GM10266 (cell line): Measurements from ENCODE around the gene HACD3.

Experiments used
- DNase-seq: peaks from one replicate; pipeline ENCODE4 v3.0.0; 2012; ENCODE audit errors: extremely low spot score
- TF ChIP-seq, protein P1 (sequence below): IDR thresholded peaks from 2 replicates; pipeline ENCODE4 v1.5.1; 2012; ENCODE audit warnings: mild to moderate bottlenecking, low read depth; ENCODE audit not compliant: control insufficient read depth, insufficient read depth; ENCODE audit errors: missing control alignments

HACD3 gene

GRCh38 chr15:65558997-65559760 lies 28.9 kb downstream of the HACD3 start:
- no peak for DNase-seq
- TF ChIP-seq, protein P1, sequence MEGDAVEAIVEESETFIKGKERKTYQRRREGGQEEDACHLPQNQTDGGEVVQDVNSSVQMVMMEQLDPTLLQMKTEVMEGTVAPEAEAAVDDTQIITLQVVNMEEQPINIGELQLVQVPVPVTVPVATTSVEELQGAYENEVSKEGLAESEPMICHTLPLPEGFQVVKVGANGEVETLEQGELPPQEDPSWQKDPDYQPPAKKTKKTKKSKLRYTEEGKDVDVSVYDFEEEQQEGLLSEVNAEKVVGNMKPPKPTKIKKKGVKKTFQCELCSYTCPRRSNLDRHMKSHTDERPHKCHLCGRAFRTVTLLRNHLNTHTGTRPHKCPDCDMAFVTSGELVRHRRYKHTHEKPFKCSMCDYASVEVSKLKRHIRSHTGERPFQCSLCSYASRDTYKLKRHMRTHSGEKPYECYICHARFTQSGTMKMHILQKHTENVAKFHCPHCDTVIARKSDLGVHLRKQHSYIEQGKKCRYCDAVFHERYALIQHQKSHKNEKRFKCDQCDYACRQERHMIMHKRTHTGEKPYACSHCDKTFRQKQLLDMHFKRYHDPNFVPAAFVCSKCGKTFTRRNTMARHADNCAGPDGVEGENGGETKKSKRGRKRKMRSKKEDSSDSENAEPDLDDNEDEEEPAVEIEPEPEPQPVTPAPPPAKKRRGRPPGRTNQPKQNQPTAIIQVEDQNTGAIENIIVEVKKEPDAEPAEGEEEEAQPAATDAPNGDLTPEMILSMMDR = no peak

DNA sequence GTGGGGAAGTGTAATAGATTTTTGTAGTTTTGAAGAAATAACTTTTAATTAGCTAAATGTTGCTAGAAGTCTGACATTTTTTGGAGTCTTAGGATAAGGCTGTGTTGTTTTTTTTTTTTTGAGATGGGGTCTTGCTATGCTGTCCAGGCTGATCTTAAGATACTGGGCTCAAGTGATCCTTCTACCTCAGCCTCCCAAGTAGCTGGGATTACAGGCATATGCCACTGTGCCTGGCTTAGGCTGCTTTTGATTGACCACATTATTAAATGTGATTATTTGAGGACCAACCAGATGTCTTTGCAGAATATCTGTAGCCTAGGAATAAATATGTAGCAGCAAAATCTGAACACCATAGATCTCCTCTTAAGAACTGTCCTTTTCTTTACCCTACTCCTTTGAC lies 29.7 kb downstream of the HACD3 start:
- DNase-seq = no peak
- TF ChIP-seq, protein P1 = no peak

DNA sequence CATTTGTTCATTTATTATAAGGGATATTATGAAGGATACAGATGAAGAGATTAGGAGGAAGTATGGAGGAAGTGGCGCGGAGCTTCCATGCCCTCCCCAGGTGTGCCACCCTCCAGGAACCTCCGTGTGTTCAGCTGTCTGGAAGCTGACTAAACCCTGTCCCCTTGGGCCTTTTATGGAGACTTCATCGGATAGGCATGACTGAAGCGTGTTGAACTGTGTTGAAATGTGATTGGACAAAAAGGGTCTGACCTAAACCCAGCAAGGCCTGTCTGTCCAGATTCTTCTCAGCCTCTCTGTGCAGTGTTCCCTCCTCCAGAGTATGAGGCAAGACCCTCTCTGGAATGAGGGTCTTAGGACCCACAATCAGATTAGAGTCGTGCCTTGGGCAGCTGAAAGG lies 31.7 kb downstream of the HACD3 start:
- TF ChIP-seq, protein P1 = no peak
- no peak for DNase-seq

- no peak for DNase-seq
Observed at GRCh38 chr15:65569728-65570127, 39.5 kb downstream of the HACD3 start.

DNA sequence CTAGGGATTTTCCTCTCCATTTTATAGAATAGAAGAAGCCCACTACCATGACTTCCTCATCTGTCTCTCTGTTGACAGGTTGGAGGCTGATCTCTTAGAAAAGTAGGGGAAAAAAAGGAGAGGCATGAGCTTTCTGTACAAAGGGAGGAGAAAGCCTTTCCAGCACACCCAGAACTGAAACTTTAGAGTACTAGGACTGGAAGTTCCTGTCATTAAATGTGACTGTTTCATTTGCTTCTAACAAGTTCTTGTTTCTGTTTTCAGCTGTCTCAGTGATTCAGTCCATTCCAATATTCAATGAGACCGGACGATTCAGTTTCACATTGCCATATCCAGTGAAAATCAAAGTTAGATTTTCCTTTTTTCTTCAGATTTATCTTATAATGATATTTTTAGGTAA lies 41.7 kb downstream of the HACD3 start:
- TF ChIP-seq, protein P1 = no peak
- no peak for DNase-seq

More at GRCh38 chr15:65569728-65570127, 39.5 kb downstream of the HACD3 start:
- TF ChIP-seq, protein P1 = no peak

GRCh38 chr15:65576664-65577063 lies 46.4 kb downstream of the HACD3 start:
- DNase-seq = no peak
- TF ChIP-seq, protein P1 = no peak
